GF-D8 (cell line): ENCODE data around the gene LHX2.

ENCODE experiments used
- DNase-seq: peaks from one replicate; lab custom pipeline; 2025; lab: John Stamatoyannopoulos, UW

Gene LHX2

GRCh38 chr9:123999661-124000060, 11.9 kb upstream of the LHX2 start:
- DNase-seq: no peak

GRCh38 chr9:124000161-124000783, 11.3 kb upstream of the LHX2 start:
- DNase-seq: no peak

GRCh38 chr9:124000784-124001457, 10.6 kb upstream of the LHX2 start:
- DNase-seq: no peak

- no peak for DNase-seq
Observed at GRCh38 chr9:124001458-124001799, 10.1 kb upstream of the LHX2 start.

GRCh38 chr9:124001866-124002525, 9.6 kb upstream of the LHX2 start:
- DNase-seq: no peak

- no peak for DNase-seq
Observed at GRCh38 chr9:124003636-124004349, 7.8 kb upstream of the LHX2 start.

GRCh38 chr9:124004593-124004992, 7.0 kb upstream of the LHX2 start:
- DNase-seq: no peak

- no peak for DNase-seq
Observed at GRCh38 chr9:124005029-124005771, 6.4 kb upstream of the LHX2 start.

GRCh38 chr9:124006448-124007361, 4.9 kb upstream of the LHX2 start:
- DNase-seq: peak; percentile 48

- no peak for DNase-seq
Observed at GRCh38 chr9:124007565-124008302, 3.8 kb upstream of the LHX2 start.

GRCh38 chr9:124008303-124008693, 3.3 kb upstream of the LHX2 start:
- DNase-seq: no peak

- DNase-seq: no peak
Observed at GRCh38 chr9:124008694-124009530, 2.7 kb upstream of the LHX2 start.

GRCh38 chr9:124009531-124010217, 1.9 kb upstream of the LHX2 start:
- no peak for DNase-seq

- DNase-seq: no peak
Observed at GRCh38 chr9:124010303-124010664, 1.3 kb upstream of the LHX2 start.

- DNase-seq: no peak
Observed at GRCh38 chr9:124010665-124011321, 775 bp upstream of the LHX2 start.

GRCh38 chr9:124012368-124013301, 1.1 kb downstream of the LHX2 start:
- DNase-seq: no peak
